HepG2 (cell line): Measurements from ENCODE around the gene TLE5. TPM values are rescaled to one million over a fixed set of nuclear protein-coding genes. Genes with fewer than 3 reads are reported as not detected.

Source experiments
- ATAC-seq: fragments of 200-7000 bp; cut with Tn5 transposase; 3 replicates; pipeline ENCODE4 v1.9.1; 2020; ENCODE audit warnings: mild to moderate bottlenecking, moderate library complexity
- BruUV-seq: library from RNA; stranded (reverse); fragments of 400-500 nt; replicated peaks from 2 replicates; lab custom pipeline; 2021; lab: Mats Ljungman, UMichigan
- CTCF ChIA-PET: fragments of 300-600 bp; formaldehyde crosslinking; extraction: SDS; loops from one replicate; lab custom pipeline; 2021; ENCODE audit warnings: low total read pairs, inconsistent platforms, low intra/inter-chr PET ratio; lab: Yijun Ruan, JAX
- POLR2A ChIA-PET: fragments of 350-600 bp; sonication (Branson Sonifier 250); formaldehyde crosslinking; loops from one replicate; lab custom pipeline; 2020; ENCODE audit warnings: antibody characterized with exemption, inconsistent platforms; lab: Yijun Ruan, JAX
- DNase-seq: peaks from one replicate; pipeline ENCODE4 v3.0.0-alpha.2; 2015; ENCODE audit warnings: low spot score
- FAIRE-seq: peaks from 3 replicates; lab custom pipeline; 2011; peaks lifted over from hg19 to GRCh38; lab: Jason Lieb, UNC
- H2AFZ ChIP-seq: one replicate; pipeline ENCODE4 v1.6.1; 2011; ENCODE audit warnings: low read length, inconsistent platforms
- H3K27ac ChIP-seq: fragments of 300-600 bp; 3 replicates; pipeline ENCODE4 v1.8.0; 2011; ENCODE audit warnings: mixed run types, mild to moderate bottlenecking, mixed read lengths, low read length, inconsistent platforms; ENCODE audit not compliant: insufficient read depth; ENCODE audit errors: extremely low read length
- H3K27me3 ChIP-seq, 2 experiments: fragments of 200-600 bp in 1 of 2; 2 replicates in 1 of 2; 3 replicates in 1 of 2; pipeline versions ENCODE4 v1.6.0 to v1.8.0; 2011; ENCODE audit warnings: low read length in 2 of 2, mild to moderate bottlenecking in 2 of 2, moderate library complexity in 2 of 2, inconsistent platforms in 1 of 2; ENCODE audit not compliant: insufficient read depth in 2 of 2, control insufficient read depth in 1 of 2
- H3K36me3 ChIP-seq, 2 experiments: fragments of 200-600 bp in 1 of 2; replicated peaks in 1 of 2; 2 replicates in 1 of 2; 3 replicates in 1 of 2; pipeline versions ENCODE4 v1.5.1 to v1.8.0; 2011; ENCODE audit warnings: low read length in 2 of 2, inconsistent platforms in 1 of 2; ENCODE audit not compliant: insufficient read depth in 2 of 2, control insufficient read depth in 1 of 2
- H3K4me1 ChIP-seq: 2 replicates; pipeline ENCODE4 v1.5.1; 2012; ENCODE audit warnings: low read length, inconsistent platforms; ENCODE audit not compliant: insufficient read depth
- H3K4me2 ChIP-seq: 2 replicates; pipeline ENCODE4 v1.6.0; 2011; ENCODE audit warnings: low read depth, low read length, inconsistent platforms
- H3K4me3 ChIP-seq, 3 experiments: fragments of 200-600 bp in 1 of 3; sonication (generic), shearing (Covaris generic) in 1 of 3; replicated peaks in 1 of 3; 2 replicates each; pipeline ENCODE4 v1.5.1; 2011 to 2016; ENCODE audit warnings: low read length in 3 of 3, inconsistent platforms in 2 of 3, low read depth in 2 of 3, mild to moderate bottlenecking in 2 of 3, control low read depth in 1 of 3, mixed read lengths in 1 of 3; ENCODE audit not compliant: insufficient read depth in 1 of 3
- H3K79me2 ChIP-seq: one replicate; pipeline ENCODE4 v1.6.1; 2011; ENCODE audit warnings: low read length, inconsistent platforms; ENCODE audit not compliant: insufficient read depth
- H3K9ac ChIP-seq: 2 replicates; pipeline ENCODE4 v1.6.0; 2011; ENCODE audit warnings: mild to moderate bottlenecking, low read depth, low read length, inconsistent platforms; ENCODE audit not compliant: insufficient read depth
- H3K9me3 ChIP-seq: 2 replicates; pipeline ENCODE4 v1.5.1; 2012; ENCODE audit warnings: mild to moderate bottlenecking, low read length
- H4K20me1 ChIP-seq: 2 replicates; pipeline ENCODE4 v1.6.0; 2011; ENCODE audit warnings: inconsistent platforms, mild to moderate bottlenecking, low read length, moderate library complexity; ENCODE audit not compliant: insufficient read depth
- AGO2 ChIP-seq: fragments of 200-400 bp; formaldehyde crosslinking; optimal IDR thresholded peaks from 2 replicates; pipeline ENCODE3; 2017; ENCODE audit warnings: mild to moderate bottlenecking, low read depth, low read length, moderate library complexity
- NFKB2 ChIP-seq: sonication (generic); formaldehyde crosslinking; IDR thresholded peaks from 2 replicates; pipeline ENCODE4 v1.4.0; 2020; ENCODE audit warnings: missing genetic modification reagents, borderline replicate concordance
- THYN1 ChIP-seq: sonication (generic); formaldehyde crosslinking; IDR thresholded peaks from 2 replicates; pipeline ENCODE4 v1.8.1; 2023; ENCODE audit warnings: low read depth, mild to moderate bottlenecking, moderate library complexity, missing genetic modification reagents, borderline replicate concordance
- ZNF839 ChIP-seq: sonication (generic); formaldehyde crosslinking; IDR thresholded peaks from 2 replicates; pipeline ENCODE4 v1.4.0; 2020; ENCODE audit warnings: missing genetic modification reagents, mild to moderate bottlenecking, borderline replicate concordance
- ZSCAN31 ChIP-seq: sonication (generic); formaldehyde crosslinking; IDR thresholded peaks from 2 replicates; pipeline ENCODE4 v1.5.0; 2020; ENCODE audit warnings: low read depth, mild to moderate bottlenecking, missing genetic modification reagents
- WGBS: methylation state at CpG from one replicate; pipeline ENCODE4 v1.1.6; 2017; ENCODE audit warnings: low lambda C conversion rate; 5-methylcytosine and 5-hydroxymethylcytosine counted together
- in situ Hi-C: cut with HindIII; loops from 2 replicates; pipeline ENCODE4 v1.10.0; 2017; ENCODE audit warnings: low pct_unique_long_range_greater_than_20kb; ENCODE audit not compliant: extremely low pct_ligation_motif_present
- intact Hi-C: fragments of 100-400 bp; cut with micrococcal nuclease; formaldehyde crosslinking; loops from one replicate; pipeline ENCODE4 v1.10.0; 2022; ENCODE audit not compliant: unreplicated experiment
- polyA plus RNA-seq, 8 experiments: library from polyadenylated mRNA; depleted of rRNA in 3 of 8; stranded (reverse) in 7 of 8; unstranded in 1 of 8; fragments of >200 nt; fragmentation: Illumina TruSeq in 4 of 8; extraction: Trizol in 4 of 8; gene quantifications; 2 replicates each; pipeline versions ENCODE4 v1.2.1 to v1.2.3, GENCODE V29; 2011 to 2016; ENCODE audit warnings: low read depth in 4 of 8, missing spikeins in 1 of 8, mixed read lengths in 1 of 8; ENCODE audit not compliant: insufficient read depth in 1 of 8
- total RNA-seq, 5 experiments: library from RNA; depleted of rRNA; stranded (reverse); fragments of >200 nt; fragmentation: Illumina TruSeq; extraction: Trizol; gene quantifications; 2 replicates each; pipeline ENCODE4 v1.2.3, GENCODE V29; 2016; ENCODE audit warnings: low read depth in 1 of 5

TLE5 gene
- total and polyA plus RNA-seq, 2 of the 13 experiments (the other 11 are each of a cell fraction or from before 2014, with no cell fraction given) = 62.8 to 189 TPM

DNA sequence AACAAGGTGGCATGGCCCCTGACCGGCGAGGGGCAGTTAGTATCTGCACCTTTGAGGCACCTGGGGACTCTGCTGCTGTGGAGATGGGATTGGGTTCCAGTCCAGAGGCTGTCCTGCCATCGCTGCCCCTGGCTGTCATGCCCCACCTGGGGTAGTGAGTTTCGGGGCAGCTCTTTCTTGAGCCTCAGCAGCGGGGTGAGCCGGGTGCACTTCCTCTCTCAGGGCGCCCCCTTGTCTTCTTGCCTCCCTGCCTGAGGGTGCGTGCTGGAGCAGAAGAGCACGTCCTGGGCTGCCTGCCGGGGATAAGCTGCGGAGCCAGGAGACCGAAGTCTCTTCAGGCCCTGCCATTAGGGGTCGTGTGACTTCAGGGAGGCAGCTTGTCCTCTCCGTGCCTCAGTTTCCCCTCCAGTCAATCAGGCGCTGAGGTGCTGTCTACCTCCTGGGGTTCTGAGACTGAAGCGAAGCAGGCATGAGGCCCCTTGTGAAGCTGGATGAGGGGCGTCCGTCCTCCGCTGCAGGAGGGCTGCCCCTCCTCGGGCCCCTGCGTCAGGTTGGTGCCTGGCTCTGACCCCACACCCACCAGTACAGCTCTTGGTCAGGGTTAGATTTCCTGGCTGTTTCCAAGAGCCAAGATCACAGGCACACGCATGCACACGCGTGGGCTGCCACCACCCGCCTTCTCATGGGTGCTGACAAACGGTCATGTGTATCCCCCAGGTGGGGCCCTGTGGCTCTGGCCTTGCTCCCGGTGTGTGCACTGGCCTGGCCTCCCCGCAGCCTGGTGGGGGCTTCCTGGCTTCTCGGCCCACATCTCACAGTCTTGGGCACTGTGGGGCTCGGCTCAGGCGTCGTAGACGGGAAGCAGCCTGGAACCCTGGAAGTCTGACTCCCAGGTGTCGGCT, 40.2 kb upstream of the TLE5 start:
- TF ChIP-seq ZNF839 (no peak), NFKB2 (CRISPR knock-in tag) (no peak), ZSCAN31 (CRISPR knock-in tag) (no peak), AGO2 (peak; percentile 24), THYN1 (CRISPR knock-in tag) (no peak)
- Histone ChIP-seq H3K9ac (no peak overlapping the region), H3K27ac (no peak overlapping the region), H3K4me2 (no peak overlapping the region), H3K4me1 (peaks cover 54% of the 10 kb centered on the region), H3K9me3 (no peaks in the 10 kb centered on the region), H3K4me3 (no peak overlapping the region), H3K27me3 (no peaks in the 10 kb centered on the region), H3K79me2 (peaks cover 76% of the 10 kb centered on the region), H2AFZ (no peak overlapping the region), H4K20me1 (peaks cover 19% of the 10 kb centered on the region; the same call in 1 of the 2 replicates), H3K36me3 (no peaks in the 10 kb centered on the region; a peak in 1 of 5 replicates)
- no peak for FAIRE-seq
- DNase-seq = no peak
- POLR2A ChIA-PET = no interaction called here
- in situ Hi-C loops (no loop called here), intact Hi-C loops (no loop called here)
- 88% methylated on average over 20 of the region's 34 CpGs for WGBS
- BruUV-seq = no TSS peak
- CTCF ChIA-PET = interaction anchor here (0.9 to 3.0 kb wide), 2 partner anchors 26 to 141 kb away, joined by 3 to 34 read pairs; no protein-coding TSS in a partner anchor
- ATAC-seq = no peak
